PC-9 (cell line): Measurements from ENCODE around the gene RETREG3. TPM values are rescaled to one million over a fixed set of nuclear protein-coding genes. Genes with fewer than 3 reads are reported as not detected.

Experiments
- BruUV-seq: library from RNA; stranded (reverse); fragments of 400-500 nt; replicated peaks from 2 replicates; lab custom pipeline; 2021; lab: Mats Ljungman, UMichigan
- CTCF ChIA-PET: fragments of 300-600 bp; sonication (Branson Sonifier 250); formaldehyde crosslinking; loops from one replicate; lab custom pipeline; 2022; ENCODE audit warnings: antibody characterized with exemption; lab: Charles Lee
- POLR2A ChIA-PET: fragments of 300-600 bp; sonication (Branson Sonifier 250); formaldehyde crosslinking; loops from one replicate; lab custom pipeline; 2022; ENCODE audit warnings: antibody characterized with exemption; ENCODE audit not compliant: unreplicated experiment; lab: Charles Lee
- DNase-seq, 2 experiments: peaks; one replicate each; pipeline versions ENCODE4 v3.0.0 to v3.0.0-alpha.2; 2015 to 2022; ENCODE audit warnings: mixed read lengths in 1 of 2
- H2AFZ ChIP-seq: fragments of 200-600 bp; sonication (generic); 2 replicates; pipeline ENCODE4 v1.8.1; 2017; ENCODE audit warnings: antibody characterized with exemption
- H3F3A ChIP-seq: fragments of 200-600 bp; sonication (generic); 2 replicates; pipeline ENCODE4 v1.8.1; 2017; ENCODE audit warnings: antibody characterized with exemption, mild to moderate bottlenecking, low read depth; ENCODE audit not compliant: insufficient read depth
- H3K27ac ChIP-seq: fragments of 200-600 bp; sonication (generic); 2 replicates; pipeline ENCODE4 v1.6.1; 2016; ENCODE audit warnings: mixed run types
- H3K27me3 ChIP-seq: fragments of 200-600 bp; sonication (generic); 2 replicates; pipeline ENCODE4 v1.6.1; 2016; ENCODE audit warnings: low read depth, mixed run types; ENCODE audit not compliant: insufficient read depth
- H3K36me3 ChIP-seq: fragments of 200-600 bp; sonication (generic); 2 replicates; pipeline ENCODE4 v1.6.1; 2016; ENCODE audit warnings: low read depth, mixed run types
- H3K4me1 ChIP-seq: fragments of 200-600 bp; sonication (generic); replicated peaks from 2 replicates; pipeline ENCODE4 v1.6.1; 2016; ENCODE audit warnings: mixed run types; ENCODE audit not compliant: insufficient read depth
- H3K4me2 ChIP-seq: fragments of 200-600 bp; sonication (generic); 2 replicates; pipeline ENCODE4 v1.6.1; 2017; ENCODE audit warnings: mixed run types
- H3K4me3 ChIP-seq: fragments of 200-600 bp; sonication (generic); 2 replicates; pipeline ENCODE4 v1.6.1; 2016; ENCODE audit warnings: mixed run types
- H3K79me2 ChIP-seq: fragments of 200-600 bp; sonication (generic); 2 replicates; pipeline ENCODE4 v1.6.1; 2017; ENCODE audit warnings: low read depth, mixed run types
- H3K9me2 ChIP-seq: fragments of 200-600 bp; sonication (generic); 2 replicates; pipeline ENCODE4 v1.8.1; 2017; ENCODE audit warnings: mild to moderate bottlenecking; ENCODE audit not compliant: insufficient read depth
- H3K9me3 ChIP-seq: fragments of 200-600 bp; sonication (generic); 2 replicates; pipeline ENCODE4 v1.8.1; 2016; ENCODE audit warnings: low read depth; ENCODE audit not compliant: insufficient read depth
- H4K20me1 ChIP-seq: fragments of 200-600 bp; sonication (generic); 2 replicates; pipeline ENCODE4 v1.8.1; 2017; ENCODE audit not compliant: insufficient read depth
- EZH2 ChIP-seq: fragments of 200-600 bp; sonication (generic); IDR thresholded peaks from 2 replicates; pipeline ENCODE4 v1.8.0; 2017; ENCODE audit warnings: antibody characterized with exemption, low read depth
- intact Hi-C: fragments of 100-400 bp; cut with micrococcal nuclease; formaldehyde crosslinking; loops from one replicate; pipeline ENCODE4 v1.10.0; 2022; ENCODE audit not compliant: unreplicated experiment
- total RNA-seq: library from RNA; stranded (reverse); gene quantifications from 2 replicates; pipeline ENCODE4 v1.2.3, GENCODE V29; 2021
- TF ChIP-seq, protein P1 (sequence below): fragments of 200-600 bp; sonication (generic); conservative IDR thresholded peaks from 2 replicates; pipeline ENCODE4 v1.6.1; 2017; ENCODE audit warnings: mixed run types, antibody characterized with exemption, mild to moderate bottlenecking, moderate library complexity

The RETREG3 gene
- total RNA-seq, 1 experiment from 2014 or later = 57.0 TPM

DNA sequence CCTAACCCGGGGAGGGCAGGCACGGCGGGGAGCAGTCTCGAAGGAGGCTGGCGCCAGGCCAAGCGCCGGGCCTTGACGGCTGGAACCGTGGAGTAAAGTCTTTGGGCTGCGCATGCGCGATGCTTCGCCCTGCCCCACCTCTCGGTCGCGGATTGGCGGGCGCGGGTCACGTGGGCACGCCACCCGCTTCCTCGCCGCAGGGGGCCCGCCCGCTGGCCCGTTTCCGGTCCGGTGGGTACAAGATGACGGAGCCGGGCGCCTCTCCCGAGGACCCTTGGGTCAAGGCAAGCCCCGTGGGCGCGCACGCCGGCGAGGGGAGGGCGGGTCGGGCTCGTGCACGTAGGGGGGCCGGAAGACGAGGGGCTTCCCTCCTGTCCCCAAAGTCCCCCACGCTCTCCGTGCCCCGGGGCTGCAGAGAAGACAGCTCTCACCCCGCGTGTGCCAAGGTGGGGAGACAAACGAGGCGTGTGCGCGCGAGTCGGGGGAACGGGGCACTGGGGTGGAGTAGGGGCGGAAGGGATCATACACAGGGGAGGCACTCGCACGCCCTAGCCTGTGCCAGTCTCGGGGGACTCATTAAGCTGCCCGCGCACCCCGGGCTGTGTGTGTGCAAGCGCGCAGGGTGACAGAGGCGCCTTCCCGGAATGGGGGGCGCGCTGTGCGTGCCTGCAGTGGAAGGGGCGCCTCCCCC, 42.1 kb downstream of the RETREG3 start, which contains the start of gene MLX:
Gene MLX (plus strand): TSS at position 218 of the 691 bp plus-strand sequence. CDS start 25 bp downstream, at position 243.
- DNase-seq = peak; percentile 74 to 87
- peak within 1 kb of the TSS; percentile 78 for H3K4me2 ChIP-seq
- no peaks in the 10 kb centered on the region for H3K9me2 ChIP-seq
- peaks cover 66% of the 10 kb centered on the region for H3F3A ChIP-seq
- H3K4me3 ChIP-seq = peak within 1 kb of the TSS; percentile 58
- intact Hi-C loops = no loop called here
- no peak for TF ChIP-seq EZH2
- TF ChIP-seq, protein P1, sequence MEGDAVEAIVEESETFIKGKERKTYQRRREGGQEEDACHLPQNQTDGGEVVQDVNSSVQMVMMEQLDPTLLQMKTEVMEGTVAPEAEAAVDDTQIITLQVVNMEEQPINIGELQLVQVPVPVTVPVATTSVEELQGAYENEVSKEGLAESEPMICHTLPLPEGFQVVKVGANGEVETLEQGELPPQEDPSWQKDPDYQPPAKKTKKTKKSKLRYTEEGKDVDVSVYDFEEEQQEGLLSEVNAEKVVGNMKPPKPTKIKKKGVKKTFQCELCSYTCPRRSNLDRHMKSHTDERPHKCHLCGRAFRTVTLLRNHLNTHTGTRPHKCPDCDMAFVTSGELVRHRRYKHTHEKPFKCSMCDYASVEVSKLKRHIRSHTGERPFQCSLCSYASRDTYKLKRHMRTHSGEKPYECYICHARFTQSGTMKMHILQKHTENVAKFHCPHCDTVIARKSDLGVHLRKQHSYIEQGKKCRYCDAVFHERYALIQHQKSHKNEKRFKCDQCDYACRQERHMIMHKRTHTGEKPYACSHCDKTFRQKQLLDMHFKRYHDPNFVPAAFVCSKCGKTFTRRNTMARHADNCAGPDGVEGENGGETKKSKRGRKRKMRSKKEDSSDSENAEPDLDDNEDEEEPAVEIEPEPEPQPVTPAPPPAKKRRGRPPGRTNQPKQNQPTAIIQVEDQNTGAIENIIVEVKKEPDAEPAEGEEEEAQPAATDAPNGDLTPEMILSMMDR = no peak
- H3K27ac ChIP-seq = no peak within 1 kb of the TSS
- no peaks in the 10 kb centered on the region for H3K27me3 ChIP-seq
- POLR2A ChIA-PET = no interaction called here
- BruUV-seq = no TSS peak
- H3K36me3 ChIP-seq = peaks cover 20% of the 10 kb centered on the region
- H3K9me3 ChIP-seq = no peaks in the 10 kb centered on the region
- CTCF ChIA-PET = interaction anchor here (0.7 kb wide), 2 partner anchors 10 to 449 kb away, joined by 4 read pairs; partner anchors contain the start of gene PSMC3IP
- peaks cover 26% of the 10 kb centered on the region for H3K4me1 ChIP-seq
- no peaks in the 10 kb centered on the region for H4K20me1 ChIP-seq
- H2AFZ ChIP-seq = peak within 1 kb of the TSS; percentile 82
- peaks cover 57% of the 10 kb centered on the region for H3K79me2 ChIP-seq

DNA sequence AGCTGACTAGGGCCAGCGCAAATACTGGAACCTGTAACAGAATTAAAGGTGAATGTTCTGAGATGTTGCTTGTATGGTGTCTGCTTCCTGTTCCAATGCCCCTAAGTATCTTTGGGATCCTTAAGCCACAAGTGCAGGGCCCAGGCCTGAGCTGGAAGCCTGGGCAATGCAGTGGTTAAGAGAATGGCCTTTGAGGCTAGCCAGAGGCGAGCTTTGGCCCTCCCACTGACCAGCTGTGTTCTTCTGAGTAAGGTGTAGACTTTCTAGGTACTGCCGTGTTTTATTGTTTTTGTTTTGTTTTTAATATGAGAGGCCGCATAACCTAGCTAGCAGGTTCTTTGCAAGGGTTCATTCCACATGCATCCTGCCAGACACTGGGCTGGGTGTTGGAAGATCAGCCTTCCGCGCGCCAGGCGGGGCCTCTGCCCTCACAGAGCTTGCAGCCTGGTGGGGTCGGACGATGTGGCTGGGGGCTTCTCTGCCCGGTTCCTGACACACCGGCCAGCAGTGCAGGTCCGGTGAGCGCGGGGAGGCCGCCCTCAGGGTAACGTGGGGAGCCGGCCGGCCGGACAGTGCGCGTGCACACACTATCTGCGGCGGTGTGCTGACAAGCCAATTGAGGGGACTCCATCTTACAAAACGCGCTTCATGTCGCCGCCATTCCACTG, 42.8 kb downstream of the RETREG3 start:
- intact Hi-C loops = no loop called here
- no peak overlapping the region for H3K27ac ChIP-seq
- CTCF ChIA-PET = interaction anchor here (0.9 kb wide), 1 partner anchor 12 kb away, joined by 8 read pairs; no protein-coding TSS in a partner anchor
- peaks cover 30% of the 10 kb centered on the region for H3K4me1 ChIP-seq
- no peak for DNase-seq
- no peaks in the 10 kb centered on the region for H4K20me1 ChIP-seq
- peaks cover 68% of the 10 kb centered on the region for H3F3A ChIP-seq
- H3K79me2 ChIP-seq = peaks cover 62% of the 10 kb centered on the region
- H3K9me3 ChIP-seq = no peaks in the 10 kb centered on the region
- peak overlapping the region; percentile 58; the same call in 1 of the 2 replicates for H3K4me3 ChIP-seq
- H3K36me3 ChIP-seq = peaks cover 20% of the 10 kb centered on the region
- no peak for TF ChIP-seq EZH2
- TF ChIP-seq, protein P1 = no peak
- POLR2A ChIA-PET = no interaction called here
- no TSS peak for BruUV-seq
- H3K9me2 ChIP-seq = no peaks in the 10 kb centered on the region
- H3K27me3 ChIP-seq = no peaks in the 10 kb centered on the region
- no peak overlapping the region for H2AFZ ChIP-seq
- peak overlapping the region; percentile 78 for H3K4me2 ChIP-seq

DNA sequence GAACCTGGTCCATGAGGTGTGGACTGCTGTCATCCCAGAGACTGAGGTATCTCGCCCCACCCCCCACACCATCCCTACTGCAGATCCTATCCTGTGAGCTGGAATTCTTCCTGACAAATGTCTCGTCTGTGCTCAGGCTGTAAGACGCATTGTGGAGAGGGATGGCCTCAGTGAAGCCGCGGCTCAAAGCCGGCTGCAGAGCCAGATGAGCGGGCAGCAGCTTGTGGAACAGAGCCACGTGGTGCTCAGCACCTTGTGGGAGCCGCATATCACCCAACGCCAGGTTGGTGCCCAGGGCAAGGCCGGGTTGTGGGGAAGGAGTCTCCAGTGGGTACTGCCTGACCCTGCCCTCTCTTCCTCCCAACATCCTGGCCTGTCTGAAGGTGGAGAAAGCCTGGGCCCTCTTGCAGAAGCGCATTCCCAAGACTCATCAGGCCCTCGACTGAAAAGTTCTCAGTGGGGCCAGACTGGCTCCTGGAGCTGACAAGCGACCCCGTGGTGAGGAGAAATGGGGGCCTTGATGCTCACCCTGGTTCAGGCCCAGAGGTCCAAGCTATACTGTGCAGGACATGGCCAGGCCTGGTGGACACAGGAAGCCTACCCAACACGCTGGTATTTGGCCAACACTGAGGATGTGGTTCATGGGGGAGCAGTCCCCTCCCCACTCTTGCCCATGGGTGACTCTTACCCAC, 43.5 kb downstream of the RETREG3 start:
- no peak for DNase-seq
- Histone ChIP-seq H3K27ac (no peak overlapping the region), H3F3A (peaks cover 73% of the 10 kb centered on the region), H4K20me1 (no peaks in the 10 kb centered on the region), H3K9me3 (no peaks in the 10 kb centered on the region), H3K4me2 (no peak overlapping the region), H3K36me3 (peaks cover 20% of the 10 kb centered on the region), H3K79me2 (peaks cover 63% of the 10 kb centered on the region), H3K4me3 (no peak overlapping the region), H3K4me1 (peaks cover 32% of the 10 kb centered on the region), H3K9me2 (no peaks in the 10 kb centered on the region), H3K27me3 (no peaks in the 10 kb centered on the region), H2AFZ (no peak overlapping the region)
- TSS peak; percentile 16 for BruUV-seq
- CTCF ChIA-PET = interaction anchor here (0.9 kb wide), 1 partner anchor 13 kb away, joined by 8 read pairs; no protein-coding TSS in a partner anchor
- POLR2A ChIA-PET = no interaction called here
- intact Hi-C loops = no loop called here
- TF ChIP-seq EZH2 = no peak
- TF ChIP-seq, protein P1 = no peak
